Body of pancreas (tissue), 4 donors: ENCODE results near the gene TOMM7. TPM values are rescaled to one million over a fixed set of nuclear protein-coding genes. Genes with fewer than 3 reads are reported as not detected.

Source experiments
- ATAC-seq: fragments of 150-250 bp; one replicate; pipeline ENCODE4 v1.9.1; 2016
- DNase-seq, 4 donors: peaks; one replicate each; pipeline ENCODE4 v3.0.0-alpha.2; 2019
- H3K27ac ChIP-seq, 4 donors: fragments of 200-600 bp; sonication (generic); 1 replicate in 3 of 4; 2 replicates in 1 of 4; pipeline versions ENCODE4 v1.5.1 to v1.6.1; 2016 to 2019; ENCODE audit warnings: mild to moderate bottlenecking in 1 of 4, mixed read lengths in 1 of 4, moderate library complexity in 1 of 4
- H3K27me3 ChIP-seq, 2 donors: fragments of 200-600 bp; sonication (generic); one replicate each; pipeline ENCODE4 v1.6.0; 2016; ENCODE audit warnings: mild to moderate bottlenecking in 1 of 2
- H3K36me3 ChIP-seq, 2 donors: fragments of 200-600 bp; sonication (generic); replicated peaks in 1 of 2; 2 replicates each; pipeline ENCODE4 v1.5.1; 2016; ENCODE audit warnings: low read depth in 2 of 2; ENCODE audit not compliant: insufficient read depth in 1 of 2
- H3K4me1 ChIP-seq: fragments of 200-600 bp; sonication (generic); one replicate; pipeline ENCODE4 v1.6.0; 2016
- H3K4me3 ChIP-seq, 2 donors: fragments of 200-600 bp; sonication (generic); 1 replicate in 1 of 2; 2 replicates in 1 of 2; pipeline ENCODE4 v1.5.1; 2016 to 2019
- H3K9me3 ChIP-seq, 3 donors: fragments of 200-600 bp; sonication (generic); 1 replicate in 2 of 3; 2 replicates in 1 of 3; pipeline ENCODE4 v1.5.1; 2016
- CTCF ChIP-seq, 7 experiments: fragments of 450-650 bp in 4 of 7; fragments of 200-600 bp in 3 of 7; sonication (generic) in 3 of 7; IDR thresholded peaks; one replicate each; pipeline ENCODE4 v1.5.1; 2016 to 2019; ENCODE audit warnings: antibody characterized with exemption in 7 of 7
- POLR2A ChIP-seq, 3 donors: fragments of 450-650 bp; IDR thresholded peaks; one replicate each; pipeline ENCODE4 v1.6.1; 2016; ENCODE audit warnings: antibody characterized with exemption in 3 of 3, mild to moderate bottlenecking in 2 of 3
- WGBS, 2 donors: methylation state at CpG; one replicate each; pipeline ENCODE4 v1.1.5; 2017; 5-methylcytosine and 5-hydroxymethylcytosine counted together
- intact Hi-C: fragments of 100-400 bp; cut with DNase I; formaldehyde crosslinking; loops from one replicate; pipeline ENCODE4 v1.15.1; 2023
- total RNA-seq, 2 donors: library from RNA; depleted of rRNA; stranded (reverse); fragments of >200 nt; gene quantifications; one replicate each; pipeline ENCODE4 v1.1.0, GENCODE V29; 2016

TOMM7 gene
- total RNA-seq, 2 donors from 2014 or later, result 77.8 to 103 TPM

- no peaks in the 10 kb centered on the region for H3K36me3 ChIP-seq
- TF ChIP-seq CTCF (IDR thresholded peaks at IDR 0.05), result no peak
- no peak for TF ChIP-seq POLR2A (IDR thresholded peaks at IDR 0.05)
- intact Hi-C loops, result no loop called here
- no peaks in the 10 kb centered on the region for H3K27me3 ChIP-seq
- H3K4me1 ChIP-seq, result peaks cover 47% of the 10 kb centered on the region
- H3K27ac ChIP-seq, result peak overlapping the region; percentile 41 to 78 (median 74)
- ATAC-seq (peak; percentile 70), DNase-seq (peak in 1 of 4 donors; percentile 23)
- 35 to 40% methylated on average over 4 of the region's 4 CpGs for WGBS, 2 donors
- H3K4me3 ChIP-seq, result no peak overlapping the region
- H3K9me3 ChIP-seq, result no peaks in the 10 kb centered on the region
These were observed 37.1 kb upstream of the TOMM7 start for GRCh38 chr7:22859641-22860290.

- DNase-seq (peak in 1 of 4 donors; percentile 20), ATAC-seq (no peak)
- H3K4me1 ChIP-seq, result peaks cover 47% of the 10 kb centered on the region
- 86 to 88% methylated on average over 10 of the region's 10 CpGs for WGBS, 2 donors
- H3K4me3 ChIP-seq, result no peak overlapping the region
- peak overlapping the region; percentile 41 to 78 (median 74) for H3K27ac ChIP-seq
- intact Hi-C loops, result no loop called here
- H3K36me3 ChIP-seq, result no peaks in the 10 kb centered on the region
- no peaks in the 10 kb centered on the region for H3K9me3 ChIP-seq
- H3K27me3 ChIP-seq, result no peaks in the 10 kb centered on the region
- TF ChIP-seq CTCF (IDR thresholded peaks at IDR 0.05) (no peak), POLR2A (IDR thresholded peaks at IDR 0.05) (no peak)
These were observed 36.3 kb upstream of the TOMM7 start for GRCh38 chr7:22858640-22859561.

GRCh38 chr7:22858274-22858639 lies 35.6 kb upstream of the TOMM7 start:
- Histone ChIP-seq H3K27me3 (no peaks in the 10 kb centered on the region), H3K4me1 (peaks cover 47% of the 10 kb centered on the region), H3K9me3 (no peaks in the 10 kb centered on the region), H3K4me3 (no peak overlapping the region), H3K36me3 (no peaks in the 10 kb centered on the region), H3K27ac (peak overlapping the region in 3 of 4 donors; percentile 7 to 78 (median 71))
- intact Hi-C loops, result no loop called here
- WGBS, 2 donors, result 86 to 90% methylated on average over 1 of the region's 1 CpG
- TF ChIP-seq CTCF (IDR thresholded peaks at IDR 0.05) (no peak), POLR2A (IDR thresholded peaks at IDR 0.05) (no peak)
- DNase-seq (no peak), ATAC-seq (no peak)

- H3K27me3 ChIP-seq, result no peaks in the 10 kb centered on the region
- no peak for TF ChIP-seq CTCF (IDR thresholded peaks at IDR 0.05)
- no peak for TF ChIP-seq POLR2A (IDR thresholded peaks at IDR 0.05)
- 82% methylated on average over 2 of the region's 2 CpGs for WGBS, 2 donors
- intact Hi-C loops, result no loop called here
- ATAC-seq (no peak), DNase-seq (no peak)
- H3K4me1 ChIP-seq, result peaks cover 40% of the 10 kb centered on the region
- H3K9me3 ChIP-seq, result no peaks in the 10 kb centered on the region
- no peaks in the 10 kb centered on the region for H3K36me3 ChIP-seq
- H3K27ac ChIP-seq, result no peak overlapping the region
- no peak overlapping the region for H3K4me3 ChIP-seq
These were observed 33.8 kb upstream of the TOMM7 start for GRCh38 chr7:22856416-22856815.
